ENCODE results near the gene TNN. TPM values are rescaled to one million over a fixed set of nuclear protein-coding genes. Genes with fewer than 3 reads are reported as not detected.

TNN gene
- total RNA-seq, 1 experiment from 2014 or later: 0.11 TPM

- peaks cover 17 to 21% of the 10 kb centered on the region in 2 experiments for H3K4me1 Mint-ChIP-seq
- Histone ChIP-seq H3K9me3 (ENCODE audit: control insufficient read depth, low read depth, low read length) (no peaks in the 10 kb centered on the region), H3K56ac (ENCODE audit: insufficient read length, low read depth, low read length) (no peak overlapping the region), H3K23ac (ENCODE audit: insufficient read length, low read depth, low read length) (no peak overlapping the region), H3K23me2 (ENCODE audit: insufficient read length, low read depth, low read length, poor library complexity, severe bottlenecking) (no peaks in the 10 kb centered on the region), H3T11ph (ENCODE audit: low read length) (no peak overlapping the region), H3K9ac (ENCODE audit: extremely low read depth, insufficient read length, low read length) (no peak overlapping the region), H3K4ac (ENCODE audit: low read depth, low read length) (no peak overlapping the region), H4K20me1 (ENCODE audit: control insufficient read depth, insufficient read depth, insufficient read length) (no peaks in the 10 kb centered on the region), H4K8ac (replicated peaks; ENCODE audit: insufficient read length, low read depth, low read length) (no peak overlapping the region), H2AK5ac (ENCODE audit: insufficient read length, low read length) (no peak overlapping the region), H2BK15ac (ENCODE audit: low read depth, low read length) (no peak overlapping the region), H3K4me1 (ENCODE audit: insufficient read depth, low read length) (peaks cover 5% of the 10 kb centered on the region; the same call in 1 of the 2 replicates), H3K79me2 (ENCODE audit: insufficient read depth, low read length) (no peaks in the 10 kb centered on the region), H3K79me1 (ENCODE audit: insufficient read depth, low read depth, low read length, poor library complexity, severe bottlenecking) (no peaks in the 10 kb centered on the region), H4K91ac (ENCODE audit: insufficient read length, low read depth, low read length) (no peak overlapping the region), H3K27ac (ENCODE audit: insufficient read length, low read depth, low read length) (no peak overlapping the region), H2BK5ac (ENCODE audit: insufficient read length, low read length) (no peak overlapping the region), H3K18ac (ENCODE audit: insufficient read length, low read depth, low read length) (no peak overlapping the region), H2BK20ac (ENCODE audit: low read depth, low read length, poor library complexity, severe bottlenecking) (no peak overlapping the region), H2BK120ac (ENCODE audit: low read depth, low read length, poor library complexity, severe bottlenecking) (no peak overlapping the region), H3K4me2 (ENCODE audit: insufficient read depth, insufficient read length, low read length) (no peak overlapping the region), H2BK12ac (ENCODE audit: insufficient read length, low read depth, low read length) (no peak overlapping the region), H2AFZ (ENCODE audit: low read length) (no peak overlapping the region), H4K5ac (ENCODE audit: insufficient read length, low read depth, low read length) (no peak overlapping the region), H3K27me3 (ENCODE audit: insufficient read depth, low read length) (no peaks in the 10 kb centered on the region), H3K14ac (ENCODE audit: insufficient read depth, low read length) (no peak overlapping the region)
- H3K27me3 Mint-ChIP-seq (ENCODE audit: low read depth): no peaks in the 10 kb centered on the region
- TF ChIP-seq CTCF (conservative IDR thresholded peaks at IDR 0.05): no peak
- no peak for DNase-seq
- no peaks in the 10 kb centered on the region for H3K36me3 Mint-ChIP-seq (ENCODE audit: insufficient read depth in 1 of 3, low read depth in 3 of 3)
- H3K9me3 Mint-ChIP-seq: no peaks in the 10 kb centered on the region
- H3K27ac Mint-ChIP-seq: no peak overlapping the region
- no CpG with 5 or more reads among the region's 3 CpGs for WGBS (ENCODE audit: extremely low coverage, insufficient read length, low lambda C conversion rate)
- no peak overlapping the region for H3K4me3 Mint-ChIP-seq
Measured at GRCh38 chr1:175036476-175036875, 31.2 kb upstream of the TNN start.
